Esophagus mucosa (tissue), 1 donor: ENCODE measurements around the gene CDK8. TPM values are rescaled to one million over a fixed set of nuclear protein-coding genes. Genes with fewer than 3 reads are reported as not detected.

Experiments
- ATAC-seq: fragments of 200-7000 bp; cut with Tn5 transposase; one replicate; pipeline ENCODE4 v1.9.1; 2020
- total RNA-seq: library from RNA; stranded (reverse); gene quantifications from one replicate; pipeline ENCODE4 v1.2.4, GENCODE V29; 2023
- donor health status: DM: yes; HTN: yes; CAD: no.

CDK8 gene
- total RNA-seq, 1 donor from 2014 or later: 7.7 TPM

GRCh38 chr13:26323127-26323526 lies 69.2 kb downstream of the CDK8 start:
- no peak for ATAC-seq

GRCh38 chr13:26323764-26324163 lies 69.8 kb downstream of the CDK8 start:
- ATAC-seq: no peak

- ATAC-seq: no peak
Observed at GRCh38 chr13:26324294-26324693, 70.4 kb downstream of the CDK8 start.

DNA sequence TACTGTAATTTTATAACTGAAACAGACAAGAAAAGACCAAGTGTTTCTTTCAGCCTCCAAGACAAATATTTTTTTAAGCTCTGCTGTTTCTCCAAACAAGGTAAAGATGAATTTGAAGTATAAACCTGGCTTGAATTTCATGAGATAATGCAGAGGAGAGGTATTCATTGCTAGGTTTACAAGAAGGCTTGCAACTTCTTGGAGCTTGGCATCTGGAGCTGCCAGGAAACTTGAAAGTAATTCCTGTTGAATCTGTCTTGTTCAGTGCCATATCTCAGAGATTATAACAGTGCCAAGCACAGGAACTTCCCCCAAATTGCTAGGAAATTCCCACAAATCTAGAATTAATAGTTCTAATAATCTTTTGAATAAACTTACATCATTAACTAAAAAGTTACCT lies 70.9 kb downstream of the CDK8 start:
- no peak for ATAC-seq

DNA sequence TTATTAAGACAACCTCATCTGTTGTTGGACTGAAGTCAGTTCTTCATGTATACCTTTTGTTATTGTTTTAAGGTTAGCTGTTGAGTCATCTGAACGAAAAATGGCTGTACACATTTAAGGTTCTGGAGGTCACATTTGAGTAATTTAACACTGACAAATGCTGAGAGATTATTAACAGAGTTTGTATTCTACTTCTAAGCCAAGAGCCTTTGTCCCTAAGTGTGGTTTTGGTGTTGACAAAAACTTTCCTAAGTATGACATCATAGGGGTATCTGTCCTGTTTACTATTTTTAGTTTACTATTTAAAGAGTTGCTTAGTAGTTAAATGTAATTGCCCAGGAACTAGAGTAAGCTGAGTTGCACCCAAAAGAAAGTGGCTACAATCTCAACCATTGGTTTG lies 71.9 kb downstream of the CDK8 start:
- ATAC-seq: no peak

- no peak for ATAC-seq
Observed at GRCh38 chr13:26326562-26326961, 72.6 kb downstream of the CDK8 start.

DNA sequence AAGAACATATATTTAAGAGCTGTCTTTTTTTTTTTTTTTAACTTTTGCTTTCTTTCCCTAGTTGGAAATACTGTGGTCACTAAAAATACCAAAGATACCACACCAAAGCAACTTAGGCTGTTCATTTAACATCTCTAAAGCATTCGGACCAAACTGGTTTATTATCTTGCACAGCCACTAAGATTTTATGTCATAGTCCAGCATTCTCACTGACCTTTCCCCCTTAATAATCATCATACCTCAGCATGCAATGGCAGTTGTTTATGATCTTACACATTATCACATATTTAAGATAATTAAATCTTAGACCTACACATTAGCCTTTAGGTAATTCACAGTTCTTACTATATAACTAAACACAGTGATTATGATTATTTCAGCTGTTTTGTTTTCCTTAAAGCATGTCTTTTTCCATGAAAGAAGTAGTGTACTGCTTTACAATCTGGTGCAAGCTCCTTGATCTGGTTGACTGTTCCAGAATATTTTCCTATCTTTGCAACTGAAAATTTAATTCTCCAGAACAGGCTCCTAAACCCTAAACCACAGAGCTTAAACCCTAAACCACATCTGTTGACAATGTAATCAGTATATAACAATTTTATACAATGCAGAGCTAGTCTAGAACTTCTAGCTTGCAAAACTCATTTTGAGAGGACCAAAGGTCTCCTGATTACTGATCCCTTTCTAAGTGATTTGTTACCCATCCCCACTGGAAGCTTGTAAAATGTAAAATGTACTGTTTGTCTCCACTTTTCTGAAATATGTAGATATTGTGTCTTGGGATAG lies 74.2 kb downstream of the CDK8 start:
- ATAC-seq: no peak

DNA sequence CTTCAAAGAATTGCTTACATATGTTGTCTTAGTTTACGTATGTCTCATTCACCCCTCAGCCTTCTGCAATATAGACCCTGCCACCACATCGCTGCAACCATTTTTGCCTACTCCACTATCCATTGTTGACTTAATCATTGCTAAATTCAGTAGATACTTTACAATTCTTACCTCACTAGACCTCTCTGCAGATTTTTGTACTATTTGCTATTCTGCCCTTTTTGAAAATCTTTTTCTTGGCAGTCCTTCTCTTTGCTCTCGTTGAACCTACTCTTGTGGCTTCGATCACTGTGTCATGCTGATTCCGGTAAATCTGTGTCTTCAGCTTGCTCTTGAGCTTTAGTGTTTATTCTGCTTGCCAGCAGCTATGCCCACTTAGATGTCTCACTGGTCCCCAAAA lies 81.2 kb downstream of the CDK8 start:
- no peak for ATAC-seq

DNA sequence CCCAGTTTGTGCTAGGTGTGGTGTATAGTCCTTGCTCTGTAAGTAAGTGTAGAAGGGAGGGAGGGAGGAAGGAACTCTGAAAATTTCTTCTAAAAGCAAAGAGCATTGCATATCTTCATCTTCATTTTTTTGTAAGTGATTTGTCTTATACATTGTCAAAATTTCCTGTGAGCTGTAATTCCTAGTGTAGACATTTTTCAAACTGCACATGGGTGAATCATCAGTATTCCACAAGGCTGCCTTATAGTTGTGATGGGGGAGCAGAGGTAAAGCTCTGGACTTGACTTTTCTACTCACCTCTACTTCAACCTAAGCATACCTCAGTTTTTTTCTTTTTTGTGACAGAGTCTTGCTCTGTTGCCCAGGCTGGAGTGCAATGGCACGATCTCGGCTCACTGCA lies 86.9 kb downstream of the CDK8 start:
- ATAC-seq: no peak

GRCh38 chr13:26342898-26343297 lies 89.0 kb downstream of the CDK8 start:
- no peak for ATAC-seq

DNA sequence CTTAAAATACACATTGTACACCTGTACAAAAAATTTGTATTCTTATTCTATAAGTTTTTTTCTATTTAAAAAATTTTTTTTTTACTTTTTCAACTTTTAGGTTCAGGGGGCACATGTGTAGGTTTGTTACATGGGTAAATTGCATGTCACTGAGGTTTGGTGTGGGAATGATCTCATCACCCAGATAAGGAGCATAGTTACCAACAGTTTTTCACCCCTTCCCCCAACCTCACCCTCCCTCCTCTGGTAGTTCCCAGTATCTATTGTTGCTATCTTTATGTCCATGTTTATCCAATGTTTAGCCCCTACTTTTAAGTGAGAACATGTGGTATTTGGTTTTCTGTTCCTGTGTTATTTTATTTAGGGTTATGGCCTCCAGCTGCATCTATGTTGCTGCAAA lies 89.9 kb downstream of the CDK8 start:
- no peak for ATAC-seq

DNA sequence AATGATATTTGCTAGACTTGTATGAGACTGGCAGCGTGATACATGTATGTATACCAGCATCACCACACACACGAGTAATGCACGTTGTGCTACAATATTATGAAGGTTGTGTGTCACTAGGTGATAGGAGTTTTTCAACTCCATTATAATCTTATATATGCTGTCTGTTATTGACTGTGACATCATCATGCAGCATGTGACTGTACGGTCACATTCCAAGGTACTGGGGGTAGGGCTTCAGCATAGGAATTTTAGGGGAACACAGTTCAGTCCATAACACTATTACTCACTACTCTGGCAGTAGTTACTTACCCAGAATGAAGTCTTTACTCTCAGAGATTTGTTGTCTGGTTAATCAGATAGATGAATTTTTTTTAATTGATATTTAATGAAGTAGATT lies 91.1 kb downstream of the CDK8 start:
- ATAC-seq: no peak

DNA sequence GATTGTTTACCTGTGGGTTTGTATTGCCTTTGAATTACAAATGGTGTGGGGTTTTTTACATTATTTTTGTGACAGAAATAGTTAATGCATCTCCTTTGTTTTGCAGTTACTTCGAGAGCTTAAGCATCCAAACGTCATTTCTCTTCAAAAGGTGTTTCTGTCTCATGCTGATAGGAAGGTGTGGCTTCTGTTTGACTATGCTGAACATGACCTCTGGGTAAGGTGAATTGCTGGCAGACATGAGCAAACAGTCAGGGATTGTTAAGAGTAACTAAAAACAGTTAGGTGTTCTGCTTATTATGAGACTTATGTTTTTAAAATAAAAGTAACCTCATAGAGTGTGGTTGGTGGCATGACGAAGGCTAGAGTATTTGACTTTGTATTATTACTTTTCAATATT lies 95.0 kb downstream of the CDK8 start:
- ATAC-seq: no peak

DNA sequence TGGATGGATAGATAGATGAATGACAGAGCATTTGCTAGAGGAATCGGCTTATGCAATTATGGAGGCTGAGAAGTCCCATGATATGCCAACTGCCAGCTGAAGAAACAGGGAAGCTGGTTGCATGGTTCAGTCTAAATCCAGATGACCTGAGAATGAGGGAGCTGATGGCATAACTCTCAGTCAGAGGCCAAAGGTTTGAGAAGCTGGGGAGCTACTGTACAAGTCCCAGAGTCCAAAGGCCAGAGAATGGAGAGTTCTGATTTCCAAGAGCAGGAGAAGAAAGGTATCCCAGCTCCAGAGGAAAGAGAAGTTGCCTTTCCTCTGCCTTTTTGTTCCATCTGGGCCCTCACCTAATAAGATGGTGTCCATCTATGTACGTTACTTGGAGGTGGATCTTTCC lies 108.3 kb downstream of the CDK8 start:
- no peak for ATAC-seq

DNA sequence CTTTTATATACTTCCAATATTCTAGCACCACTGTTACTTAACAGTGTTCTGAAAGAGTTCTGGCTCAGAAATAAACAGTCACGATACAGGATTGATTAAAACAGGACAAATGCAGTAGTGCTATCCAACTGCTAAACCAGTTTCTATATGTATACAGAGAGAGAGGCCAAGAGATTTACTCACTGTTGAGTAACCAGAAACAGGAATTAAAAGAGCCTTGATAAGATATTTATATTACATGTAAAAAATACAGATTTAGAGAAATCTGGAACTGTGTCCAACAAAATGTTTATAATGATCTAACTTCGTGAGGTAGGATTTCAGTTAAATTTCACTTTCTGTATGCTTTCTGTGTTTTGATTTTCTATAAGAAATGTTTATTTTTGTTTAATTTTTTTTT lies 116.6 kb downstream of the CDK8 start:
- no peak for ATAC-seq

GRCh38 chr13:26372747-26373146 lies 118.8 kb downstream of the CDK8 start:
- no peak for ATAC-seq

DNA sequence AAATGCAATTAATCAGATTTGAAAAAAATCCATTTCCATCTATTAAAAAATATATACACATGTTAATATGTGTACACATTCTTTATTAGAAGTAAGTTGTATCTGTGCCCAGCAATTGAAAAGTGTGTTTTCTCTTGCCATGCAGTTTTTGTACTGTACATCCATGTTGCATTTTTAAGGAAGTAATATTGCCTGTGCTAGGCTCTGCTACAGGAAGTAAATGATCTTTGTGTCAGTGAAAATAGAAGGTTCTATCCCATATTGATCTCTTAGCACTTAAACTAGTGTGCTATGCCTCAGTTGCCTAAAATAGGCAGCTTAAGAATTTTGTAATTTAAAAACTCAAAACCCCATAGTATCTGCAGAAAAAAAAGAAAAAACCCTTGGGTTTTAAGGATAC lies 122.5 kb downstream of the CDK8 start:
- no peak for ATAC-seq

DNA sequence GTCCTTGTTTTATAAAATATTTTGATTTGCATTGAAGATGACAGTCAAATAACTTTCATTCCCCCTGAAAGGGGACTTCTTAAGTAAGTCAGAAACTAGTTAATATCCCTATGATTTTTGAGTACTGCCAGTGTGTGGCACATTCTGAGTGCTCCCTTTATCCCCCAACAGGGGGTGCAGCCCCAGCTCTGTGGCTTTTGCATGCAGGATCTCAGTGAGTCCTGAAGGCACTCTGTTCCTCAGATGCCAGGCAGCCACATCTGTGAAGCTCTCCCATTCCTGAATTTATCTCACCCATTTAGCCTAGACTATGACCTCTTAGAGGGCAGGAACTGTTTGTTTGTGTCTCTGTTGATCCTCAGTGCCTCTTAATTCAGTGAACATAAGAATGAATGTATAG lies 123.1 kb downstream of the CDK8 start:
- no peak for ATAC-seq

DNA sequence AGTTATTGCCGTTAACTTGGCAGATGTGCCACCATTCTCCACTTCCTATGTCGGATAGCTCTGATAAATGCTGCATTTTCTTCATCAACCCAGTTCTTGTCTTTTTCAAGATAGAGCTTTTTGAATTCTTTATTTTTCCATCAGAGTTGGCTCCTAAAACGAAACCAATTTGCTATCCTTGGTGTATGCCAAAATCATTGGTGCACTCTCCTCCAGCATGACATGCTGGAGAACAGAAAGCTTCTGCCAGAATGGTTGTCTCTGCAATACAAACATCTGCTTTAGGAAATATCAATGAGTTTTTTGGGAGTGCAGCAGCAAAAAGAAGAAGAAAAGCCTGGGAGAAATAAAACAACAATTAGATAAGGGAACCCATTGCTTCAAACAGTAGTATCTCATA lies 124.2 kb downstream of the CDK8 start:
- ATAC-seq: no peak

- ATAC-seq: no peak
Observed at GRCh38 chr13:26379831-26380230, 125.9 kb downstream of the CDK8 start.

GRCh38 chr13:26380930-26381329 lies 127.0 kb downstream of the CDK8 start:
- no peak for ATAC-seq

DNA sequence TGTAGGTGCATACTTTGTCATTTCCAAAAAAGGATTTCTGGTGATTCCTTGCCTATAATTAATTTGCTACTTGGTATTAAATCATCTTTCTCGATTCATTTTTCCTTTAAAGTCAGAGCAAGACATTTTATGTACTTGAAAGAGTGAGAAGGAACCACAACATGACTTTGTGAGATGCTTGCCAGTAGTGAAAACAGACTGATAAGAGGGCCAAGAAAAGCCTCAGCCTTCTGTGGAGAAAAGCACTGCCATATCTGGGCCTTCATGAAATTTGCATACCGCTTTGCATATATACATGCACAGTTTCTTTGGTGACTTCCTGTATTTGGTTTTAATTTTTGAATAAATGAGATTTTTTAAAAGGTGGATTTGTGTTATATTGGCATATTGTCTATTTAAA lies 128.4 kb downstream of the CDK8 start:
- ATAC-seq: no peak

- no peak for ATAC-seq
Observed at GRCh38 chr13:26382835-26383234, 128.9 kb downstream of the CDK8 start.

- ATAC-seq: no peak
Observed at GRCh38 chr13:26384587-26384986, 130.7 kb downstream of the CDK8 start.

DNA sequence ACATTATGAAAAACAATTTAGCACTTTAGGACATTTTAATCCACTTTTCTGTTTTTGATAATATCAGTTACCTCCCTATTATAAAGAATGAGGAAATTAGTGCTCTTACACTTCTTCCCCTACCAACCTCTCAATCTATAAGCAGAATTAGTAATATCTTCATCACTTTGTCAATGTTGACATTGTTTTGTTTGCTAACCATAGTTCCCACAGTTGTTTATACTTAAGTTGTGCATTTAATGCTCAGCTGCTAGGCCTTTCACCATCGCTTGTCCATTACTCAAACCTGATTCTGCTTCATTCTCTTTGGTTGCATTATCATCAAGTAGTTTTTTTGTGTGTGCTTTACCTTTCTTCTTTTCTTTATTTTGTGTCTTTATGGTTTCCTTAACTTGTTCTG lies 132.1 kb downstream of the CDK8 start:
- ATAC-seq: no peak
